ENCODE measurements around the gene FAM217A. TPM values are rescaled to one million over a fixed set of nuclear protein-coding genes. Genes with fewer than 3 reads are reported as not detected.

The FAM217A gene
- total RNA-seq, 1 experiment from 2014 or later: not detected

- DNase-seq (ENCODE audit: low read depth, low spot score): no peak
- in situ Hi-C loops (cut with HindIII; ENCODE audit: low pct_unique_long_range_greater_than_20kb, low sequenced_read_pairs): no loop called here
These were observed 46.5 kb downstream of the FAM217A start for GRCh38 chr6:4032475-4032874.

DNA sequence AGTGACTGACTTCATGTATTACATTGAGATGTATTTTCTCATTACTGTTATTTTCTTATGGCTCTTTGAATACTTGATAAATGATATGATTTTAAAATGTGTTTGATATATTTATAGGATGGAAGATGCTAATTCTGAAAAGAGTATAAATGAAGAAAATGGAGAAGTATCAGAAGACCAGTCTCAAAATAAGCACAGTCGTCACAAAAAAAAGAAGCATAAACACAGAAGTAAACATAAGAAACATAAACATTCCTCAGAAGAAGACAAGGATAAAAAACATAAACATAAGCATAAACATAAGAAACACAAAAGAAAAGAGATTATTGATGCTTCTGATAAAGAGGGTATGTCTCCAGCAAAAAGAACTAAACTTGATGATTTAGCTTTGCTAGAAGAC lies 47.5 kb downstream of the FAM217A start:
- in situ Hi-C loops (cut with HindIII; ENCODE audit: low pct_unique_long_range_greater_than_20kb, low sequenced_read_pairs): no loop called here
- DNase-seq (ENCODE audit: low read depth, low spot score): no peak

DNA sequence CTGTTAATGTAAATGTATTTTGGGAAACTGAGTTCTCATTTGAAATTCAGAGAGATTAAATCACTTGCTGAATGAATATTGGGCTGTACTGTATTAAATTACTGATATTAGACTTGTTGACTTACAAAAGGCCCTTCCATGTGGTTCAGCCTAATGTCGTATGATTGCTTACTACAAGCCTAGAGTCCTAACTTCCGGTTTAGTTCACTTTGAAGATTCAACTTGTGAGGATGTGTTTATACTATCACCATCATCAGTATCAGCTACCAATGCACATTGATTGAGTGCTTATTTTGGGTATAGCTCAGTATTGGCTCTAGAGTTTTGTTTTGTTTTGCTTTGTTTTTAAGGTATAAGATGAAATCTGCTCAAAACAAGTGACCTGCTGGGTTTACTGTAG lies 48.3 kb downstream of the FAM217A start:
- DNase-seq (ENCODE audit: low read depth, low spot score): no peak
- in situ Hi-C loops (cut with HindIII; ENCODE audit: low pct_unique_long_range_greater_than_20kb, low sequenced_read_pairs): no loop called here

DNA sequence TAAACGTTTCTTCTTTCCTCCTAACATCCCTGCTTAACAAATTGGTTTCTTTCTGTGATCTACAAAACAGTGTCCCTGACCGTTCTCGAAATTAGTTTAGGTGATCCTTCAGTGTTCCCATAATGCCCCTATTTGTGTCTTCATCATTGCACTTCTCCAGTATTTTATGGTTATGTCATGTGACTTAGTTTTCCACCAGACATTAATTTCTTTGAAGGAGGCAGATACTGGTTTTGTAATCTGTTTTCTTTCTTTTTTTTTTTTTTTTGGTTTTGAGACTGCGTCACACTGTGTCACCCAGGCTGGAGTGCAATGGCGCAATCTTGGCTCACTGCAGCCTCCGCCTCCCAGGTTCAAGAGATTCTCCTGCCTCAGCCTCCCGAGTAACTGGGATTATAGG lies 49.2 kb downstream of the FAM217A start:
- in situ Hi-C loops (cut with HindIII; ENCODE audit: low pct_unique_long_range_greater_than_20kb, low sequenced_read_pairs): no loop called here
- DNase-seq (ENCODE audit: low read depth, low spot score): no peak

- peak; percentile 95 for DNase-seq (ENCODE audit: low read depth, low spot score)
- in situ Hi-C loops (cut with HindIII; ENCODE audit: low pct_unique_long_range_greater_than_20kb, low sequenced_read_pairs): no loop called here
These were observed 50.9 kb downstream of the FAM217A start for GRCh38 chr6:4028051-4028450.

GRCh38 chr6:4025681-4026080 lies 53.3 kb downstream of the FAM217A start:
- in situ Hi-C loops (cut with HindIII; ENCODE audit: low pct_unique_long_range_greater_than_20kb, low sequenced_read_pairs): no loop called here
- no peak for DNase-seq (ENCODE audit: low read depth, low spot score)

DNA sequence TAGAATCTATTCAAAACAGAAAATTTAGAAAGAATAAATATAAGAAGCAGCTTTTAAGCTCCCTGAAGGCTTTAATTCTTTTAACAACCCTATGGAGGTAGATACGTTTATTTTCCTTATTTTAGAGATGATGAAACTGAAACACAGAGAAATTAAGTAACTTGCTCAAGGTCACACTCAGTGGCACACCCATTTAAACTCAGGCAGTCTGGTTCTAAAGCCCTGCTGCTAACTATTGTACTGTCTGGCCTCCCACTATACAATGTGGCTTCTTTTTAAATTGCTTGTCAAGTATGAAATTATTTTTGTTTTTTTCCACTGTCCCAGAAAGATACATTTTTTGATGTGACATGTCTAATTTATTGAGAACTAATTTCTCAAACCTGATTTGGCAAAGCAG lies 55.7 kb downstream of the FAM217A start:
- no peak for DNase-seq (ENCODE audit: low read depth, low spot score)
- in situ Hi-C loops (cut with HindIII; ENCODE audit: low pct_unique_long_range_greater_than_20kb, low sequenced_read_pairs): no loop called here

DNA sequence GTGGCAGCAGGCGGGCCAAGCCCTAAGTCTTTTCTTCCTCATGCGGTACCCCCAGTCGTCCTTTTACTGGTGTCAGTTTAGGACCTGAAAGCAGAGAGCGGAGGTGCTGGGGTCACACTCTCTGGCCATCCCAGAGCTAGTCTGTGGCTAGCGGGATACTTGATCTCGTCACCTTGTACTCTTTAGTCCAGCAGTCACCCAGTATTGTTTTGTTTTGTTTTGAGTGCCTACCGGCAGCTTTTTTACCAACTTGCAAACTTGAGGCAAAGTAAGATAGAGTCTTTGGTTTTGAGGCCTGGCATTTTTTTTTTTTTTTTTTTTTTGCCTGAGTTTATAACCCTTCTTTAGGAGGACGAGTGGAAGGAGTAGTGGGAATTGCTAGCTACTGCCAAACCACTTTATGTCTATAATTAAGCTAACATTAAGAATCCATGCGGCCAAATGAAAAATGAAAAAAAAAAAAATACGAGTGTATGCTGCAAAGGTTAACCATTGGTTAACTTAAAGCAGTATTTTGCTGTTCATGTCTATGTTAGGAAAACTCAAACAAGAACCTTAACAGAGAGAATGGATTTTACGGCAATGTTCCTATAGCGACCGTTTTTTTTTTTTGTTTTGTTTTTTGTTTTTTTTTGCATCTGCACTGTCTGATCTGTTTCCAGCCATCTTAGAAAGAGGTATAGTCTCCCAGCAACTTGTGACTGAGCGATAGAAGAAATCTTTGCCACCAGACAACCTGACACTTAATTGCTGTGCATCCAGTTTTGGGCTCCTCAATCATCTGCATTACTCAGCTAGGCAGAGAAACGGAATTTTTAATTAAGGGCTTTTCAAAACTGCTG lies 56.9 kb downstream of the FAM217A start:
- in situ Hi-C loops (cut with HindIII; ENCODE audit: low pct_unique_long_range_greater_than_20kb, low sequenced_read_pairs): no loop called here
- DNase-seq (ENCODE audit: low read depth, low spot score): peak; percentile 65

- peak; percentile 100 for DNase-seq (ENCODE audit: low read depth, low spot score)
- in situ Hi-C loops (cut with HindIII; ENCODE audit: low pct_unique_long_range_greater_than_20kb, low sequenced_read_pairs): no loop called here
These were observed 57.6 kb downstream of the FAM217A start for GRCh38 chr6:4021133-4021853.

DNA sequence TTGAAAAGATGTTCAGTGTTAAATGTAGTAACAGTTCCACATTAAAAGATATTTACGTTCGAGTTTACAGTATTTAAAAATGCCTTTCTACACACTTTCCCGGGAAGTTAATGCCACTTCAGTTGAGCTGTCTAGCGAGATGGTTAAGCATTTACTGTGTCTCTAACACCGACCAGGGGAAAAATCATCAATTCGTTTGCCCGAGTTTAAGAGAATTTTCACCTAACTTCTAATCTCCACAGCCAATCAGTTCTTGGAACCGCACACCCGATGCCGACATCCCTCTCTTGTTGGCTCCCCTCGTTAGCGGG lies 58.2 kb downstream of the FAM217A start:
- in situ Hi-C loops (cut with HindIII; ENCODE audit: low pct_unique_long_range_greater_than_20kb, low sequenced_read_pairs): no loop called here
- DNase-seq (ENCODE audit: low read depth, low spot score): no peak

- in situ Hi-C loops (cut with HindIII; ENCODE audit: low pct_unique_long_range_greater_than_20kb, low sequenced_read_pairs): no loop called here
- DNase-seq (ENCODE audit: low read depth, low spot score): no peak
These were observed 60.1 kb downstream of the FAM217A start for GRCh38 chr6:4018924-4019236.

Other genes with a start within 250 kb of the FAM217A start
- gene FAM50B, start 229.8 kb downstream of the FAM217A start, total RNA-seq (2014; rRNA removed; shearing (Covaris generic)): 14.4 and 16.7 TPM in 2 replicates
- 103 and 117 TPM in 2 replicates for gene ECI2, start 56.4 kb upstream of the FAM217A start, total RNA-seq (2014; rRNA removed; shearing (Covaris generic))